ENCODE data around the gene KISS1R.
"Not testable (repeated sequence)": the region's sequence is repeated elsewhere in the genome, so short reads cannot be mapped to it uniquely, and the experiment has no call there.

The KISS1R gene

GRCh38 chr19:955803-956765 lies 39.0 kb downstream of the KISS1R start:
- DNase-seq, result no peak

- DNase-seq, result peak; percentile 83
These were observed 39.8 kb downstream of the KISS1R start for GRCh38 chr19:956766-957440.

DNA sequence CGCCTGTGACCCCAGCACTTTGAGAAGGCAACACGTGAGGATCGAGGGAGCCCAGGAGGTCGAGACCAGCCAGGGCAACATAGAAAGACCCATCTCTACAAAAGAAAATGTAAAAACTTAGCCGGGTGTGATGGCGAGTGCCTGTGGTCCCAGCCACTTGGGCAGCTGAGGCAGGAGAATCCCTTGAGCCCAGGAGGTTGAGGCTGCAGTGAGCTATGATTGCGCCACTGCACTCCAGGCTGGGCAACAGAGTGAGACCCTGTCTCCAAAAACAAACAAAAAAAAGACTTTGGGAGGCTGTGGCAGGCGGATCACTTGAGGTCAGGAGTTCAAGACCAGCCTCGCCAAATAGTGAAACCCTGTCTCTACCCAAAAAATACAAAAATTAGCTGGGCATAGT lies 40.4 kb downstream of the KISS1R start:
- not testable (repeated sequence) for DNase-seq

GRCh38 chr19:958967-959855 lies 42.1 kb downstream of the KISS1R start:
- DNase-seq, result peak; percentile 22

DNA sequence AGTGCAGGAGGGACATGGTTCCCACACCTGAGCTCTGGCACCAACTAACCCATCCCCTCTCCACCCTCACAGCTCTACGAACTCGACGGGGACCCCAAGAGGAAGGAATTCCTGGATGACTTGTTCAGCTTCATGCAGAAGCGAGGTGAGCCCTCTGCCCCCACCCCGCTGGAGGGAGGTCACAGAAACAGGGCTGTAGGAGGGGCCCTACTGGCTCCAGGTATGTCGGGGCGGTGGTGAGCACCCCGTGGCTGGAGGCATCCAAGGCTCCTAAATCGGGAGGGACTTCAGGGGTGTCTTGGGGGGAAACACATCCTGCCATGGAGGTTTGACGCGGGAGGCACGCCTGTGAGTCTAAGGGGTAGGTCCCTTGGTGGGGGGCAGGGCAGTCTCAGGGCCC lies 42.9 kb downstream of the KISS1R start:
- DNase-seq, result no peak

DNA sequence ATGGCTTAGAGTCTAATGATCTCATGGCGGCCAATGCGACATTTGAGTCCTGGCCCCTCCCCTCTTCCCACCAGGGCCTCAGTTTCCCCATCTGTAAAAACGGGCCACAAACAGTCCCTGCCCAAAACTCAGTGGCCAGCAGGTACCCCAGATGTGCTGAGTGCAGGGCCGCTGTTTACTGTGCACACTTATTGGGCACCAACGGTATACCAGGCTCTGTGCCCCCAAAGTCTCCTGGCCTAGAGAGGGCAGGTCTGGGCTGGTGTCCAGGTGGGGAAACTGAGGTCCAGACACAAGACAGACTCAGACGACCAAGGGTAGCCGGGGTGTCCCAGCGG lies 43.4 kb downstream of the KISS1R start:
- no peak for DNase-seq

DNA sequence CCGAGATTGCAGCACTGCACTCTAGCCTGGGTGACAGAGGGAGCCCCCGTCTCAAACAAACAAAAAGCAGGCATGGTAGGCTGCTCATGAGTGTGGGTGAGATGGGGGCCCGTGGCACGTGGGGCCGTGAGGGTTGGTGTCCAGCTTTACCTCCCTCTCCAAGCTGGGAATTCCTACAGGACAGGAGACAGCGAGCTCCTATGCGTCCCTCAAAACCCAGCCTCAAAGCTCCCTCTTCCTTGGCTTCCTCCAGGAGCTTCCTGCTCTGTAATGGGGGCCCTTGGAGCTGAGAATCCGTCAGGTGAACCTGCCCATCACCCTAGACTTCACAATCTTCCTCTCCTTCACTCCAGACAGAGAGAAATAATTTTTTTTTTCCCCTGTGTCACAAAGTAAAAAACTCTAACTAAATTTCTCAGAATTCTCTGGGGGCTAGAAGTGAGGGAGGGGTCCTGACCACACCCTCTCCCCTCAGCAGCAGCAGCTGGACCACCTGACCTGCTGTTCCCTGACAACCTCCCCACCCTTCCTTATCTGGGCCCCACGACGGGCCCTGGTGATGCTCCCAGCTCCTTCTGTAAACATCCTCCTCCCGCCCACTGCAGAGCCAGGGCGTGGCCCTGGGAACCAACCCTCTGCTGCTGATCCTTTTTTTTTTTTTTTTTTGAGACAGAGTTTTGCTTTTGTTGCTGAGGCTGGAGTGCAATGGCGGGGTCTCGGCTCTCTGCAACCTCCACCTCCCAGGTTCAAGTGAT lies 44.9 kb downstream of the KISS1R start:
- DNase-seq, result no peak

DNA sequence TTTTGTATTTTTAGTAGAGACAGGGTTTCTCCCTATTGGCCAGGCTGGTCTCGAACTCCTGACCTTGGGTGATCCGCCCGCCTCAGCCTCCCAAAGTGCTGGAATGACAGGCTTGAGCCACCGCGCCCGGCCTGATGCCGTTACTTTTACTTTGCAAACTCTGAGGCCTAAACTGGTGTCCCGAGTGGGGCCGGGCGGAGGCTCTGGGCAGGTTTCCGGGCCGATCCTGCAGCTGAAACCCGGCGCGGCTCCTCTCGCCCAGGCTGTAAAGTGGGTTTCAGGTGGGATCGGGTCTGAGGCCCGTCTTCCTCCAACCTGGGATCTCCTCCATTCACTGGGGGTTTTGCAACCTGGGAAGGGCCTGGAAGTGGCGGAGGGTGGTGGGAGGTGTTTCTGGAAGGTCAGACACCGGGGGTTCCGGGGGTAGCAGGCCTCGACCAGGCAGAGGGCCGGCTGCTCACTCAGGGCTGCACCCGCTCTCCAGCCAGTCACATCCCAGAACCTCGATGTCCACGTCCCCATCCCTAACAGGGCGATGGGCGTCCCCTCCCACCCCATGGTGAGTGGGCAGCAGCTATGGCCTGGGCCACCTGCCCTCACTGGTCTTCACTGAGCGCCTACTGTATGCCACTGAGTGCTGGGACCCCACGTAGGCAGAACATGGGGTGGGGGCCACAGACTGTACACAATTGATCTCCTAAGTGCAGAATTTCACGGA lies 45.7 kb downstream of the KISS1R start:
- DNase-seq, result no peak

- DNase-seq, result no peak
These were observed 46.4 kb downstream of the KISS1R start for GRCh38 chr19:963486-963951.

DNA sequence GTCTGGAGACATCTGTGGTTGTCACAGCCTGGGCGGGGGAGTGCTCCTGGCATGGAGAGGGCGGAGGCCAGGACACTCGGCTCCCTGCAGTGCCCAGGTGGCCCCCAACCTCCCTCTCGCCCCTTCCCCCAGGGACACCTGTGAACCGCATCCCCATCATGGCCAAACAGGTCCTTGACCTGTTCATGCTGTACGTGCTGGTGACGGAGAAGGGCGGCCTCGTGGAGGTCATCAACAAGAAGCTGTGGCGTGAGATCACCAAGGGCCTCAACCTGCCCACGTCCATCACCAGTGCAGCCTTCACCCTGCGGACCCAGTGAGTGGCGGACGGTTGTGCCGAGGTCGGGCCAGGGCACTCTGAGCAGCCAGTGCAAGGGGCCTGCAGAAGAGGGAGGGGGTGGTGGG lies 47.0 kb downstream of the KISS1R start:
- no peak for DNase-seq

GRCh38 chr19:964761-965694 lies 47.9 kb downstream of the KISS1R start:
- DNase-seq, result peak; percentile 30

- no peak for DNase-seq
These were observed 49.5 kb downstream of the KISS1R start for GRCh38 chr19:966485-967088.

Data from fibroblast of skin of right biceps (primary cell).